HG02571 (cell line): ENCODE results near the gene WDR87.
A peak's percentile ranks its signal among the peaks of the same experiment; 100 is the strongest.
"Not testable (repeated sequence)": the region's sequence is repeated elsewhere in the genome, so short reads cannot be mapped to it uniquely, and the experiment has no call there.

Experiments used
- ATAC-seq: cut with Tn5 transposase; IDR thresholded peaks from one replicate; pipeline ENCODE4 v1.9.1; 2021; ENCODE audit warnings: mild to moderate bottlenecking, moderate library complexity; ENCODE audit not compliant: unreplicated experiment

The WDR87 gene

GRCh38 chr19:37931881-37932655 lies 25.7 kb upstream of the WDR87 start:
- ATAC-seq, result no peak

DNA sequence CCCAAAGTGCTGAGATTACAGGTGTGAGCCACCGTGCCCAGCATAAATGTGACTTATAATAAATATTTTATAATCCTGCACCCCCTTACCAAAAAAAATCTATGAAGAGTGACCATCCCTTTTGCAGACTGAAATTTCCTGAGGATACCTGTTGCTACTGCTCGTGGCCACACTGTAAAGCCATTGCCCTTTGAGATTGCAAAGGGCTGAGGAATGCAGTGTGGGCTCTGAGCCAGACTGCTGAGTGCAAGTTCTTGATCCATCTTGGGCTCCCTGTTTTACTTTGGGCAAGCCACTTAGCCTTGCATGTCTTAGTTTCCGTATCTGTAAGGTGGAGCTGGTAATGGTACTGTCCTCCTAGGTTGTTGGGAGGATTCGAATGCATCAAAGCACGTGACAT lies 24.0 kb upstream of the WDR87 start:
- no peak for ATAC-seq

GRCh38 chr19:37929355-37929923 lies 23.0 kb upstream of the WDR87 start:
- ATAC-seq, result no peak

- ATAC-seq, result peak; percentile 53
Observed at GRCh38 chr19:37928527-37929286, 22.3 kb upstream of the WDR87 start.

DNA sequence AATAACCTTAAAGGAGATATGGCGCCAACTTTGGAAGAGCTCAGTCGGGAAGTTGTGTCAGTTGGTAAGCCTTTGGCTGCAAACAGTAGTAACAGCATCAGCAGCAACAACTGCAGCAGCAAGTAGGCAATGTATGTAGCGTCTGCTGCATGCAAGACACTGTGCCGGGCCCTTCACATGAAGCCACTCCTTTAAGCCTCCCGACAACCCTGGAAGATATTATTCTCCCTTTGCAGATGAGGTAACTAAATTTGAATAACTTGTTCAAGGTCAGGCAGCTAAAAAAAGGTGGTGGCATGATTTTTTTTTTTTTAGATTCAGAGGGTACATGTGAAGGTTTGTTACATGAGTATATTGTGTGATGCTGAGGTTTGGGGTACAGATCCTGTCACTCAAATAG lies 20.3 kb upstream of the WDR87 start:
- ATAC-seq, result no peak

DNA sequence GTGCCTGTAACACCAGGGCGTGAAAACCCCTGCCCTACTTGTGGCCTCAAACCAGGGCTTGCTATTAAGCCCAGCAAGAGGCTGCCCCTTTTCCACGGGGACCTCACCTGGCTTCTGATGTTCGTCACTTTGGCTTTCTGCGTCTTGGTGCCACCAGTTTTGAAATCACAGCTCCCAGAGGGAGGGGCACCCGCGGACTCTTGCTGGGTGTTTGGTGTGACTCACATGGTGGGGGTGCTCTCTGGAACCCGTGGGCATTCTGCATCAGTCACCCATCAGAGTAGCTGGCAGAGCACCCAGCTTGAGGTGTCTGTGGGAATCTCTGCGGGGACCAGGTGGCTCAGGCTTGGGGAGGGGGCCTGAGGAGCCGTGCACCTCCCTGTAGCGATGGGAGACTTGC lies 19.9 kb upstream of the WDR87 start:
- no peak for ATAC-seq

GRCh38 chr19:37925212-37925611 lies 18.8 kb upstream of the WDR87 start:
- ATAC-seq, result no peak

- not testable (repeated sequence) for ATAC-seq
Observed at GRCh38 chr19:37924573-37924972, 18.2 kb upstream of the WDR87 start.

GRCh38 chr19:37920591-37921450 lies 14.4 kb upstream of the WDR87 start:
- no peak for ATAC-seq

DNA sequence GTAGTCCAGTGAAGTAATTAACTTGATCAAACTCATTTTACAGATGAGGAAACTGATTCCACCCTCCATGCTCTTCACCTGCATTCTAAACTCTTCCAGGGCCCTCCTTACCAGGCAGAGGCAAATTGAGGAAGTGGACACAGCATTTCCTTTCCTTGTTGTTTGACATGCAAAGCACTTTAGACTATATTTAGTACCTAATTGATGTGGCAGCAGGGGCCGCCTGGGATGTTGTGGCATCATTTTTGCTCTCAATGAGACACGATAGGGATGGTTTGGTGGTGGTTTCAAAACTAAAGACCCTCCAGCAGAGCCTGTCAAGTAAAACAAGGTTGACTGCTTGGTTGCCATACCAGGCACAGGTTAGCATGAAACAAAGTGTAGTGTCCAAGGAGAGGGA lies 8.5 kb upstream of the WDR87 start:
- no peak for ATAC-seq

- ATAC-seq, result no peak
Observed at GRCh38 chr19:37909661-37910199, 3.3 kb upstream of the WDR87 start.

DNA sequence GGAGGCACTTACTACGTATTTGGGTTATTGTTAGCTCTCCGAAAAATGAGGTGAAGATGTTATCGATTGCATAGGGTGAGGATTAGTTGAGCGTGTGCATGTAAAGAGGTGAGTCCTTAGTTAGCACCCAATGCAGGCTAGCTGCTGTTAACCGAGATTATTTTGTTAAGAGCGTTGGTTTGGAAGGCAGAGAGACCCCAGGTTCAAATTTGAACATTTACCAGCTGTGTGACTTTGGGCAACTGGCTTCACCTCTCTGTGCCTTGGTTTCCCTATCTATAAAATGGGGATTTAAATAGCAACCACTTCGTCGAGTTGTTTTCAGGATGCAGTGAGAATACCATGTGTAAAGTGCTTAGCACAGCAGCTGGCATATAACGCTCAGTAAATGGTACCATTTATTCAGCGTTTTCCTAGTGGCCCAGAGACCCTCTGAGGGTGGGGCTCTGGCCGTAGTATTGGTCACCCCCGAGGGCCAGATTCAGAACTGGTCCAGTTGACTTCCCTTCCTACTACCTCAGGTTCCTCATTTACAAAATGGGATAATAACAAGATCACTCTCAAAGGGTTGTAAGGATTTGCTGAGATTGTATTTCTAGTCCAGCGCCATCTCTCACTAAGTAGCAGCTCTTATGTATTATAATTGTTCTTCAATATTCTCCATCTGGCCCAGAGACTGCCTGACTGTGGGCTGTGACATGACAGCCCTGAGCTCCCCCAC lies 1.5 kb upstream of the WDR87 start:
- ATAC-seq, result no peak

DNA sequence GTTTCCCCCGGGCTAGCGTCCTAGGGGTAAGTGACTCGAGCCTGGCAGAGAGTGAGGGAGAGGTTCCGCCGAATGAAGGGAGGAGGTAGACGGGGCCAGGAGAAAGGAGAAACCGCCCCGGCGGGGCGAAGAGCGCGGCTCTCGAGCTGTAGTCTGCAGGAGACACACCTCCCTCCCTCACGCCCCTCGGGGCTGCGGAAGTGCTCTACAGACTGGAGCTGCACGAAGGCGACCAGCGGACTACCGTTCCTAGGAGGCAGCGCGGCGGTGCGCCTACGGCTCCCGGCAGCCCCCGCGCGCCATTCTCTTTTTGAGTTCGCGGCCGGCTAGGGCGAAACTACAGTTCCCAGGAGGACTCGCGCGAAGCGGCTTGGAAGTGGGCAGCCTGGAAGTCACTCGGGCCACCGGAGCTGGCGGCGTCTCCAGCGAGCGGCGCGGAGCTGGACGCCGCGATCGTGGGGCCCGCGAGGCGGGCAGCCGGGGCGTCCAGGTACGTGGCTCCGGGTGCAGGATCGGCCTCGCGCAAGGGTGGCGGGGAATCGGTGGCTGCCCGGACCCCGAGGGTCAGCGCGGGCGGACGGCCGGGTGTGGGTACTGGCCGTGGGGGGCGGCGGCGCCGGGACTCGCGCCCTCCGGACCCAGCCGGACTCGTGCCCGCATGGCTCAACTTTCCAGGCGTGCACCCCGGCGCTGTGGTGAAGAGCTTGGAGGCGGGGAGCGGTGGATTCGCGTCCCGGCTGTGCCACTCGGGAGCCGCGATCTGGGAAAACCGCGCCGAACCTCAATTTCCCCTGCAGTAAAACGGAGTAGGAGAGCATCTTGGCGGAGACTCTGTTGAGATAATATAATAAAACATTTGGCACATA lies 708 bp upstream of the WDR87 start, which contains the start of gene SIPA1L3:
TSS of gene SIPA1L3 (plus strand) at position 340 of the 866 bp plus-strand sequence. CDS start 174,358 bp downstream, outside the sequence.
- ATAC-seq, result peak; percentile 72

DNA sequence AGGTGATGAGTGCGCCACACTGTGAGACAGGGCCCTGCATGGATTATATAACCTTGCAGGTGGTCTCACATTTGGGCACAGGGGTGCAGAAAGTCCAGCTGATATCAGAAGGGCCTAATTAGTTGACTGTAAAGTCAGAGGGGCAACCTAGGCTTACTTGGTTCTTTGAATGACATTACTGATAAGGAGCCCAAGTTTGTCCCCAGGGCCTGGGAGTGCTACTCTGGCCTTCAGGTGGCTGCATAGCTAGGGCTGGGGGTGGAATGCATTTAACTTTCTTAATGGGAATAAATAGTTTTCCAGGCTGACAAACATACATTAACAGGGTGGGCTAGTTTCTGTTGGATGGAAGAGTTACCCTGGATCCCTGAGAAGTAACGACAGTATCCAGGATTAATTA lies 3.3 kb downstream of the WDR87 start:
- no peak for ATAC-seq

- no peak for ATAC-seq
Observed at GRCh38 chr19:37902668-37903067, 3.7 kb downstream of the WDR87 start.

DNA sequence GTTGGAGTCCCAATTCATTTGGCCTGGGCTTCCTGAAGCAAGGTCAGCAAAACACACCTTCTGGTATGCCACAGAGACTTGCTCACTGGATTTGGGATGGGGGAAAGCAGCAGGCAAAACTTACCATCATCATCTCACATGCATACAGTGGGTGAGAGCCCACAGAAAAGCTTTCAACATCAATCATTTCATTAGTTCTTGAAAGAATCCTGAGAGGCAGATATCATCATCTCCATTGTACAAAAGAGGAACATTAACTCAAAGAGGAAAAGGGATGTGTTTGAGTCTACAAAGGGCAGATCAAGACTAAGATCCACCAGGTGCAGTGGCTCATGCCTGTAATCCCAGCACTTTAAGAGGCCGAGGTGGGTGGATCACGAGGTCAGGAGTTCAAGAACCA lies 6.4 kb downstream of the WDR87 start:
- ATAC-seq, result no peak

DNA sequence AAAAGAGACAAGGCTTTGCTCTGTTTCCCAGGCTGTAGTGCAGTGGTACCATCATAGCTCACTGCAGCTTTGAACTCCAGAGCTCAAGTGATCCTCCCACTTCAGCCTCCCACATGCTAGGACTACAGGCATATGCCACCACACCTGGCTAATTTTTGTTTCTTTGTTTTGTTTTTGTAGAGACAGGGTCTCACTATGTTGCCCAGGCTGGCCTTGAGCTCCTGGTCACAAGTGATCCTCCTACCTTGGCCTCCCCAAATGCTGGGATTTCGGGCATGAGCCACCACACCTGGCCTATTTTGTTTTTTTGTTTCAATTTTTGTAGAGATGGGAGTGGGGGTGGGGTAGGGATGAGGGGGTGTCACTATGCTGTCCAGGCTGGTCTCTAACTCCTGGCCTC lies 6.9 kb downstream of the WDR87 start:
- ATAC-seq, result no peak

DNA sequence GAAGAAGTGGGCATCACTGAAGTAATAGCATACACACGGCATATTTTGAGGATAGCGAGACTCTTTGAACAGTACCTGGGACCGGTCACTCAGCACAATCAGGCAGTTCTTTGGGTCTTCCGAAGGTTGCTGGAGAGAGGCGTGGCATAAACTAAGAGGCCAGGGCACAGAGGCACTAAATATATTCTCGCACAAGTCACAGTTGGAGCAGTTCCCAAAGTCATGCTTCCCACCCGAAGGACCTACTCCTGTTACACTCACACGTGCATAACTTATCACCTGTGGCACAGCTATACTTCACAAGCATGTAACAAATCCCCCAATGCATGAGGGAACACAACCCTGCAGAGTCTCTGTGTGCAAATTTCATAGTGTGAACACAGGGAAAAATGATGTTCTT lies 10.2 kb downstream of the WDR87 start:
- ATAC-seq, result no peak
